IgD-negative memory B cell (primary cell): Measurements from ENCODE around the gene CDK14. TPM values are rescaled to one million over a fixed set of nuclear protein-coding genes. Genes with fewer than 3 reads are reported as not detected.

Source experiments
- H3K27ac Mint-ChIP-seq, 3 donors: one replicate each; pipeline ENCODE4 v1.8.0; 2020 to 2022; ENCODE audit warnings: mild to moderate bottlenecking in 3 of 3, mixed read lengths in 3 of 3, moderate library complexity in 1 of 3
- H3K27me3 Mint-ChIP-seq: one replicate; pipeline ENCODE4 v1.8.0; 2021; ENCODE audit warnings: mixed read lengths
- H3K36me3 Mint-ChIP-seq: one replicate; pipeline ENCODE4 v1.8.0; 2020; ENCODE audit warnings: mild to moderate bottlenecking, mixed read lengths
- H3K4me1 Mint-ChIP-seq, 3 donors: one replicate each; pipeline ENCODE4 v1.8.0; 2020 to 2022; ENCODE audit warnings: mixed read lengths in 3 of 3, mild to moderate bottlenecking in 1 of 3
- H3K4me3 Mint-ChIP-seq, 4 donors: one replicate each; pipeline ENCODE4 v1.8.0; 2020 to 2022; ENCODE audit warnings: mild to moderate bottlenecking in 4 of 4, mixed read lengths in 4 of 4, moderate library complexity in 3 of 4
- H3K9me3 Mint-ChIP-seq, 3 donors: one replicate each; pipeline ENCODE4 v1.8.0; 2020 to 2021; ENCODE audit warnings: mixed read lengths in 3 of 3, mild to moderate bottlenecking in 1 of 3
- polyA plus RNA-seq: library from polyadenylated mRNA; unstranded; fragments of 300-500 nt; fragmentation: Illumina TruSeq; gene quantifications from one replicate; pipeline ENCODE4 v1.2.3, GENCODE V29; 2021

Gene CDK14
- polyA plus RNA-seq, 1 donor from 2014 or later = 53.0 TPM

- Mint-ChIP-seq H3K4me3 (no peak overlapping the region), H3K27me3 (no peaks in the 10 kb centered on the region), H3K27ac (no peak overlapping the region), H3K9me3 (no peaks in the 10 kb centered on the region), H3K36me3 (no peaks in the 10 kb centered on the region), H3K4me1 (peaks cover 4 to 8% (median 7%) of the 10 kb centered on the region in 3 donors)
Observed at GRCh38 chr7:90607196-90607595, 11.1 kb downstream of the CDK14 start.

GRCh38 chr7:90610105-90610504 lies 14.0 kb downstream of the CDK14 start:
- peaks cover 10 to 13% (median 11%) of the 10 kb centered on the region in 3 donors for H3K4me1 Mint-ChIP-seq
- H3K36me3 Mint-ChIP-seq = no peaks in the 10 kb centered on the region
- no peaks in the 10 kb centered on the region for H3K9me3 Mint-ChIP-seq
- no peak overlapping the region for H3K27ac Mint-ChIP-seq
- H3K4me3 Mint-ChIP-seq = no peak overlapping the region
- no peaks in the 10 kb centered on the region for H3K27me3 Mint-ChIP-seq

- H3K4me1 Mint-ChIP-seq = peaks cover 8 to 10% (median 9%) of the 10 kb centered on the region in 3 donors
- H3K27ac Mint-ChIP-seq = no peak overlapping the region
- no peaks in the 10 kb centered on the region for H3K27me3 Mint-ChIP-seq
- no peaks in the 10 kb centered on the region for H3K9me3 Mint-ChIP-seq
- H3K36me3 Mint-ChIP-seq = no peaks in the 10 kb centered on the region
- no peak overlapping the region for H3K4me3 Mint-ChIP-seq
Observed at GRCh38 chr7:90611115-90611514, 15.0 kb downstream of the CDK14 start.

GRCh38 chr7:90613088-90613498 lies 17.0 kb downstream of the CDK14 start:
- Mint-ChIP-seq H3K9me3 (no peaks in the 10 kb centered on the region), H3K27me3 (no peaks in the 10 kb centered on the region), H3K4me3 (peak overlapping the region in 2 of 4 donors; percentile 73 to 81), H3K36me3 (no peaks in the 10 kb centered on the region), H3K27ac (peak overlapping the region in 1 of 3 donors; percentile 47), H3K4me1 (peaks cover 10 to 16% (median 15%) of the 10 kb centered on the region in 3 donors)

- Mint-ChIP-seq H3K27ac (no peak overlapping the region), H3K9me3 (no peaks in the 10 kb centered on the region), H3K27me3 (no peaks in the 10 kb centered on the region), H3K4me1 (peaks cover 12 to 30% (median 15%) of the 10 kb centered on the region in 3 donors), H3K4me3 (no peak overlapping the region), H3K36me3 (peaks cover 3% of the 10 kb centered on the region)
Observed at GRCh38 chr7:90617442-90617841, 21.3 kb downstream of the CDK14 start.

GRCh38 chr7:90618876-90619275 lies 22.8 kb downstream of the CDK14 start:
- H3K9me3 Mint-ChIP-seq = no peaks in the 10 kb centered on the region
- peaks cover 3% of the 10 kb centered on the region for H3K36me3 Mint-ChIP-seq
- no peak overlapping the region for H3K4me3 Mint-ChIP-seq
- H3K27me3 Mint-ChIP-seq = no peaks in the 10 kb centered on the region
- H3K4me1 Mint-ChIP-seq = peaks cover 5 to 27% (median 9%) of the 10 kb centered on the region in 3 donors
- no peak overlapping the region for H3K27ac Mint-ChIP-seq

GRCh38 chr7:90621125-90621746 lies 25.1 kb downstream of the CDK14 start:
- peaks cover 3% of the 10 kb centered on the region for H3K36me3 Mint-ChIP-seq
- peak overlapping the region in 1 of 3 donors; percentile 9 for H3K27ac Mint-ChIP-seq
- no peak overlapping the region for H3K4me3 Mint-ChIP-seq
- peaks cover 8 to 23% (median 9%) of the 10 kb centered on the region in 3 donors for H3K4me1 Mint-ChIP-seq
- H3K9me3 Mint-ChIP-seq = no peaks in the 10 kb centered on the region
- H3K27me3 Mint-ChIP-seq = no peaks in the 10 kb centered on the region

- no peaks in the 10 kb centered on the region for H3K9me3 Mint-ChIP-seq
- no peak overlapping the region for H3K4me3 Mint-ChIP-seq
- H3K27ac Mint-ChIP-seq = peak overlapping the region in 1 of 3 donors; percentile 9
- peaks cover 3% of the 10 kb centered on the region for H3K36me3 Mint-ChIP-seq
- no peaks in the 10 kb centered on the region for H3K27me3 Mint-ChIP-seq
- peaks cover 8 to 23% (median 9%) of the 10 kb centered on the region in 3 donors for H3K4me1 Mint-ChIP-seq
Observed at GRCh38 chr7:90621747-90622140, 25.6 kb downstream of the CDK14 start.

GRCh38 chr7:90622670-90623069 lies 26.5 kb downstream of the CDK14 start:
- H3K9me3 Mint-ChIP-seq = no peaks in the 10 kb centered on the region
- H3K36me3 Mint-ChIP-seq = peaks cover 3% of the 10 kb centered on the region
- H3K4me3 Mint-ChIP-seq = no peak overlapping the region
- no peaks in the 10 kb centered on the region for H3K27me3 Mint-ChIP-seq
- no peak overlapping the region for H3K27ac Mint-ChIP-seq
- peaks cover 4 to 17% (median 5%) of the 10 kb centered on the region in 3 donors for H3K4me1 Mint-ChIP-seq

GRCh38 chr7:90624225-90624911 lies 28.2 kb downstream of the CDK14 start:
- Mint-ChIP-seq H3K27ac (no peak overlapping the region), H3K9me3 (no peaks in the 10 kb centered on the region), H3K27me3 (no peaks in the 10 kb centered on the region)

GRCh38 chr7:90625051-90625450 lies 28.9 kb downstream of the CDK14 start:
- no peak overlapping the region for H3K27ac Mint-ChIP-seq
- H3K4me3 Mint-ChIP-seq = no peak overlapping the region
- H3K36me3 Mint-ChIP-seq = peaks cover 2% of the 10 kb centered on the region
- H3K4me1 Mint-ChIP-seq = peaks cover 6 to 17% (median 8%) of the 10 kb centered on the region in 3 donors
- no peaks in the 10 kb centered on the region for H3K27me3 Mint-ChIP-seq
- no peaks in the 10 kb centered on the region for H3K9me3 Mint-ChIP-seq

More at GRCh38 chr7:90624225-90624911, 28.2 kb downstream of the CDK14 start:
- peaks cover 2% of the 10 kb centered on the region for H3K36me3 Mint-ChIP-seq
- H3K4me3 Mint-ChIP-seq = no peak overlapping the region
- H3K4me1 Mint-ChIP-seq = peaks cover 6 to 17% (median 7%) of the 10 kb centered on the region in 3 donors

- Mint-ChIP-seq H3K27ac (no peak overlapping the region), H3K4me1 (peaks cover 6 to 17% (median 8%) of the 10 kb centered on the region in 3 donors), H3K4me3 (no peak overlapping the region), H3K27me3 (no peaks in the 10 kb centered on the region), H3K9me3 (no peaks in the 10 kb centered on the region), H3K36me3 (peaks cover 2% of the 10 kb centered on the region)
Observed at GRCh38 chr7:90625562-90625961, 29.4 kb downstream of the CDK14 start.

GRCh38 chr7:90626013-90626412 lies 29.9 kb downstream of the CDK14 start:
- Mint-ChIP-seq H3K27ac (no peak overlapping the region), H3K4me3 (no peak overlapping the region), H3K36me3 (peaks cover 1% of the 10 kb centered on the region), H3K9me3 (no peaks in the 10 kb centered on the region), H3K4me1 (peaks cover 6 to 16% (median 7%) of the 10 kb centered on the region in 3 donors), H3K27me3 (no peaks in the 10 kb centered on the region)

GRCh38 chr7:90629297-90629918 lies 33.3 kb downstream of the CDK14 start:
- H3K9me3 Mint-ChIP-seq = no peaks in the 10 kb centered on the region
- H3K27ac Mint-ChIP-seq = no peak overlapping the region
- H3K4me3 Mint-ChIP-seq = no peak overlapping the region
- H3K27me3 Mint-ChIP-seq = no peaks in the 10 kb centered on the region
- H3K4me1 Mint-ChIP-seq = peaks cover 0 to 4% (median 3%) of the 10 kb centered on the region in 3 donors
- H3K36me3 Mint-ChIP-seq = no peaks in the 10 kb centered on the region

- no peaks in the 10 kb centered on the region for H3K27me3 Mint-ChIP-seq
- no peaks in the 10 kb centered on the region for H3K36me3 Mint-ChIP-seq
- H3K4me3 Mint-ChIP-seq = no peak overlapping the region
- H3K9me3 Mint-ChIP-seq = no peaks in the 10 kb centered on the region
- H3K4me1 Mint-ChIP-seq = peaks cover 0 to 3% (median 2%) of the 10 kb centered on the region in 3 donors
- no peak overlapping the region for H3K27ac Mint-ChIP-seq
Observed at GRCh38 chr7:90631502-90631901, 35.4 kb downstream of the CDK14 start.
